Measurements from ENCODE around the gene MPP4. TPM values are rescaled to one million over a fixed set of nuclear protein-coding genes. Genes with fewer than 3 reads are reported as not detected.

Gene MPP4
- total RNA-seq (0.26 and 0.50 TPM in 2 replicates), polyA plus RNA-seq (2.7 and 4.4 TPM in 2 replicates), polyA minus RNA-seq (ENCODE audit: low replicate concordance) (1.6 and 2.3 TPM in 2 replicates)
- 1.3 and 2.0 TPM in 2 replicates for polyA plus RNA-seq (2012)

GRCh38 chr2:201698588-201699226 lies at the start of gene MPP4:
MPP4 (minus strand) TSS chr2:201698644; CDS start chr2:201693954, 4,690 bp downstream.
- H3K27me3 ChIP-seq (ENCODE audit: control insufficient read depth, insufficient read depth, low read length) = no peaks in the 10 kb centered on the region
- no peaks in the 10 kb centered on the region for H3K9me3 ChIP-seq (ENCODE audit: control insufficient read depth, insufficient read depth, low read depth, low read length)
- TF ChIP-seq CTCF (conservative IDR thresholded peaks at IDR 0.05 in 1 of 2, IDR thresholded peaks at IDR 0.05 in 1 of 2; ENCODE audit: low read depth in 1 of 2, low read length in 2 of 2) = no peak
- TF ChIP-seq EZH2 (IDR thresholded peaks at IDR 0.05; ENCODE audit: low read length, missing control alignments) = no peak
- no peaks in the 10 kb centered on the region for H3K79me2 ChIP-seq (ENCODE audit: control insufficient read depth, insufficient read depth, low read length)
- H4K20me1 ChIP-seq (ENCODE audit: control insufficient read depth, extremely low read depth, insufficient read depth, low read length) = no peaks in the 10 kb centered on the region
- H2AFZ ChIP-seq (ENCODE audit: low read length) = no peak within 1 kb of the TSS
- no peak within 1 kb of the TSS for H3K9ac ChIP-seq (ENCODE audit: insufficient read depth, low read length)
- no peak within 1 kb of the TSS for H3K4me3 ChIP-seq (replicated peaks in 1 of 4; ENCODE audit: control extremely low read depth in 1 of 4, insufficient read depth in 1 of 4, low read depth in 3 of 4, low read length in 4 of 4)
- peaks cover 3% of the 10 kb centered on the region for H3K36me3 ChIP-seq (ENCODE audit: control insufficient read depth, insufficient read depth, low read length)
- H3K27ac ChIP-seq (ENCODE audit: insufficient read depth, low read length) = peak within 1 kb of the TSS; percentile 51
- DNase-seq (ENCODE audit: low read depth in 2 of 2) = peak; percentile 25 to 77
- peak within 1 kb of the TSS; percentile 57 for H3K4me2 ChIP-seq (ENCODE audit: extremely low read depth, insufficient read depth, low read length)
- H3K4me1 ChIP-seq (ENCODE audit: control insufficient read depth, extremely low read depth, insufficient read depth, low read length) = peaks cover 32% of the 10 kb centered on the region

GRCh38 chr2:201746551-201746950 lies 48.1 kb upstream of the MPP4 start:
- no peak overlapping the region for H3K9ac ChIP-seq (ENCODE audit: insufficient read depth, low read length)
- peaks cover 3% of the 10 kb centered on the region for H3K36me3 ChIP-seq (ENCODE audit: control insufficient read depth, insufficient read depth, low read length)
- H3K4me2 ChIP-seq (ENCODE audit: extremely low read depth, insufficient read depth, low read length) = no peak overlapping the region
- H4K20me1 ChIP-seq (ENCODE audit: control insufficient read depth, extremely low read depth, insufficient read depth, low read length) = no peaks in the 10 kb centered on the region
- no peak overlapping the region for H3K27ac ChIP-seq (ENCODE audit: insufficient read depth, low read length)
- H2AFZ ChIP-seq (ENCODE audit: low read length) = no peak overlapping the region
- no peaks in the 10 kb centered on the region for H3K4me1 ChIP-seq (ENCODE audit: control insufficient read depth, extremely low read depth, insufficient read depth, low read length)
- TF ChIP-seq CTCF (conservative IDR thresholded peaks at IDR 0.05 in 1 of 2, IDR thresholded peaks at IDR 0.05 in 1 of 2; ENCODE audit: low read depth in 1 of 2, low read length in 2 of 2) (no peak), EZH2 (IDR thresholded peaks at IDR 0.05; ENCODE audit: low read length, missing control alignments) (no peak)
- H3K4me3 ChIP-seq (replicated peaks in 1 of 4; ENCODE audit: control extremely low read depth in 1 of 4, insufficient read depth in 1 of 4, low read depth in 3 of 4, low read length in 4 of 4) = no peak overlapping the region
- no peaks in the 10 kb centered on the region for H3K27me3 ChIP-seq (ENCODE audit: control insufficient read depth, insufficient read depth, low read length)
- H3K79me2 ChIP-seq (ENCODE audit: control insufficient read depth, insufficient read depth, low read length) = no peaks in the 10 kb centered on the region
- no peaks in the 10 kb centered on the region for H3K9me3 ChIP-seq (ENCODE audit: control insufficient read depth, insufficient read depth, low read depth, low read length)
- DNase-seq (ENCODE audit: low read depth in 2 of 2) = no peak

- no peak for DNase-seq (ENCODE audit: low read depth in 2 of 2)
- Histone ChIP-seq H3K27ac (ENCODE audit: insufficient read depth, low read length) (no peak overlapping the region), H3K79me2 (ENCODE audit: control insufficient read depth, insufficient read depth, low read length) (no peaks in the 10 kb centered on the region), H3K4me2 (ENCODE audit: extremely low read depth, insufficient read depth, low read length) (no peak overlapping the region), H3K36me3 (ENCODE audit: control insufficient read depth, insufficient read depth, low read length) (no peaks in the 10 kb centered on the region), H3K4me3 (replicated peaks in 1 of 4; ENCODE audit: control extremely low read depth in 1 of 4, insufficient read depth in 1 of 4, low read depth in 3 of 4, low read length in 4 of 4) (no peak overlapping the region), H2AFZ (ENCODE audit: low read length) (no peak overlapping the region), H3K27me3 (ENCODE audit: control insufficient read depth, insufficient read depth, low read length) (no peaks in the 10 kb centered on the region), H3K9ac (ENCODE audit: insufficient read depth, low read length) (no peak overlapping the region), H4K20me1 (ENCODE audit: control insufficient read depth, extremely low read depth, insufficient read depth, low read length) (no peaks in the 10 kb centered on the region), H3K4me1 (ENCODE audit: control insufficient read depth, extremely low read depth, insufficient read depth, low read length) (no peaks in the 10 kb centered on the region), H3K9me3 (ENCODE audit: control insufficient read depth, insufficient read depth, low read depth, low read length) (no peaks in the 10 kb centered on the region)
- no peak for TF ChIP-seq EZH2 (IDR thresholded peaks at IDR 0.05; ENCODE audit: low read length, missing control alignments)
- TF ChIP-seq CTCF (conservative IDR thresholded peaks at IDR 0.05 in 1 of 2, IDR thresholded peaks at IDR 0.05 in 1 of 2; ENCODE audit: low read depth in 1 of 2, low read length in 2 of 2) = no peak
Observed at GRCh38 chr2:201735486-201735885, 37.0 kb upstream of the MPP4 start.

Data from fibroblast of lung (primary cell).